ENCODE measurements around the gene REG1B. TPM values are rescaled to one million over a fixed set of nuclear protein-coding genes. Genes with fewer than 3 reads are reported as not detected.

Gene REG1B, protein sequence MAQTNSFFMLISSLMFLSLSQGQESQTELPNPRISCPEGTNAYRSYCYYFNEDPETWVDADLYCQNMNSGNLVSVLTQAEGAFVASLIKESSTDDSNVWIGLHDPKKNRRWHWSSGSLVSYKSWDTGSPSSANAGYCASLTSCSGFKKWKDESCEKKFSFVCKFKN
- total RNA-seq (not detected in 2 replicates), polyA plus RNA-seq (not detected in 2 replicates), polyA minus RNA-seq (ENCODE audit: low replicate concordance) (not detected in 2 replicates)
- not detected in 2 replicates for polyA plus RNA-seq (2012)

DNA sequence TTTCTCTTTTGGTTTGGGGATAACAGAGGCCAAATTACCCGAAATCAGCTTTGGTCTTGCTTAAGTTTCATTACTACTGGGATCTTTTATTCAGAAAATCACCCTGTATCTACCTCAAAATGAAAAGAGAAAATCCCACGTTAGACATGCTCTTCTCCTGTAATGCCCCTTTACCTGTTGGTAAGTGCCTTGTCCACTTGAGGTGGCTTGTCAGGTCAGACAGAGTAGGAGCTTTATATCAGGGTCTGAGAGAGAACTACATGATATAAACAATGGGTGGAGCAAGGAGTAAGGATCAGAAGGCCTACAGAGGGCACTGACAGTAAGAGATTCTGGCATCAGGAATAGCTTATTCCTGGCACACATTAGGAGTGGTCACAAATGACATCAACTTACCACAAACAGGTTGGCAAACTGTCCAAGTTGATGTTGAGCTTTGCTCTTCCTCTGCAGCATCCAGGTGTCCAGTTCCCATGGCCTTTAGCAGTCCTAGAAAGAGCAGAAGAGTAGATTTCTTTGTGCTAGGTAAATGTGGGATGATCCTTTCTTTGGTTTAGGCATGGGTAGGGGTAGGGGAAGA, at the start of gene REG1B:
Gene REG1B (minus strand): TSS at position 209 of the 580 bp plus-strand sequence. CDS start 381 bp downstream, outside the sequence.
- H3K4me2 ChIP-seq (ENCODE audit: extremely low read depth, insufficient read depth, low read length), result no peak within 1 kb of the TSS

DNA sequence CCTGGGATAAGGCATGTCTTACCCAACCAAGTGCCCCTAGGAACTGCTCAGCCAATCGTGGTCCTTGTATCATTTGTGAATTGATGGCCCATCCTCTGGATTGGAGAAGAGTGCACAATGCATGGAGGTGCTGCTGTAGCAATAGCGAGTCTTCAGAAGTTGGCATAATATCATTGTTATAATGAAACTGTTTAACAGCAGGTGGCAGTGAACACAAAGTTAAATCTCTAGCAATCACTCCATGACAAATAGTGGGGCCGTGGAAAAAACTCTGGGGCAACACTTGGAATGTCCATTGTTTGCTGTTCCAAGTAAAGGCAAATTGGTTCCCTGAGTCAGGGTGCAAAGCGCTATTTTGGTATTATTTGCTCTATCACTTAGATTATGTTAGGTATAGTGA, 43.9 kb upstream of the REG1B start:
- H3K9me3 ChIP-seq (ENCODE audit: control insufficient read depth, insufficient read depth, low read depth, low read length), result no peaks in the 10 kb centered on the region
- TF ChIP-seq EZH2 (IDR thresholded peaks at IDR 0.05; ENCODE audit: low read length, missing control alignments), result no peak
- TF ChIP-seq, protein P1, sequence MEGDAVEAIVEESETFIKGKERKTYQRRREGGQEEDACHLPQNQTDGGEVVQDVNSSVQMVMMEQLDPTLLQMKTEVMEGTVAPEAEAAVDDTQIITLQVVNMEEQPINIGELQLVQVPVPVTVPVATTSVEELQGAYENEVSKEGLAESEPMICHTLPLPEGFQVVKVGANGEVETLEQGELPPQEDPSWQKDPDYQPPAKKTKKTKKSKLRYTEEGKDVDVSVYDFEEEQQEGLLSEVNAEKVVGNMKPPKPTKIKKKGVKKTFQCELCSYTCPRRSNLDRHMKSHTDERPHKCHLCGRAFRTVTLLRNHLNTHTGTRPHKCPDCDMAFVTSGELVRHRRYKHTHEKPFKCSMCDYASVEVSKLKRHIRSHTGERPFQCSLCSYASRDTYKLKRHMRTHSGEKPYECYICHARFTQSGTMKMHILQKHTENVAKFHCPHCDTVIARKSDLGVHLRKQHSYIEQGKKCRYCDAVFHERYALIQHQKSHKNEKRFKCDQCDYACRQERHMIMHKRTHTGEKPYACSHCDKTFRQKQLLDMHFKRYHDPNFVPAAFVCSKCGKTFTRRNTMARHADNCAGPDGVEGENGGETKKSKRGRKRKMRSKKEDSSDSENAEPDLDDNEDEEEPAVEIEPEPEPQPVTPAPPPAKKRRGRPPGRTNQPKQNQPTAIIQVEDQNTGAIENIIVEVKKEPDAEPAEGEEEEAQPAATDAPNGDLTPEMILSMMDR (conservative IDR thresholded peaks at IDR 0.05 in 1 of 2, IDR thresholded peaks at IDR 0.05 in 1 of 2; ENCODE audit: low read depth in 1 of 2, low read length in 2 of 2), result no peak
- no peaks in the 10 kb centered on the region for H4K20me1 ChIP-seq (ENCODE audit: control insufficient read depth, extremely low read depth, insufficient read depth, low read length)
- no peak overlapping the region for H3K27ac ChIP-seq (ENCODE audit: insufficient read depth, low read length)
- no peaks in the 10 kb centered on the region for H3K27me3 ChIP-seq (ENCODE audit: control insufficient read depth, insufficient read depth, low read length)
- H3K79me2 ChIP-seq (ENCODE audit: control insufficient read depth, insufficient read depth, low read length), result no peaks in the 10 kb centered on the region
- no peak overlapping the region for H3K9ac ChIP-seq (ENCODE audit: insufficient read depth, low read length)
- no peak overlapping the region for H3K4me2 ChIP-seq (ENCODE audit: extremely low read depth, insufficient read depth, low read length)
- H3K4me1 ChIP-seq (ENCODE audit: control insufficient read depth, extremely low read depth, insufficient read depth, low read length), result no peaks in the 10 kb centered on the region
- no peak overlapping the region for H3K4me3 ChIP-seq (replicated peaks in 1 of 4; ENCODE audit: control extremely low read depth in 1 of 4, insufficient read depth in 1 of 4, low read depth in 3 of 4, low read length in 4 of 4)
- no peaks in the 10 kb centered on the region for H3K36me3 ChIP-seq (ENCODE audit: control insufficient read depth, insufficient read depth, low read length)
- no peak overlapping the region for H2AFZ ChIP-seq (ENCODE audit: low read length)
- no peak for DNase-seq (ENCODE audit: low read depth in 2 of 2)

More for the DNA sequence above, at the start of gene REG1B:
- Histone ChIP-seq H3K9ac (ENCODE audit: insufficient read depth, low read length) (no peak within 1 kb of the TSS), H2AFZ (ENCODE audit: low read length) (no peak within 1 kb of the TSS), H3K4me3 (replicated peaks in 1 of 4; ENCODE audit: control extremely low read depth in 1 of 4, insufficient read depth in 1 of 4, low read depth in 3 of 4, low read length in 4 of 4) (no peak within 1 kb of the TSS), H3K27me3 (ENCODE audit: control insufficient read depth, insufficient read depth, low read length) (no peaks in the 10 kb centered on the region), H4K20me1 (ENCODE audit: control insufficient read depth, extremely low read depth, insufficient read depth, low read length) (no peaks in the 10 kb centered on the region), H3K27ac (ENCODE audit: insufficient read depth, low read length) (no peak within 1 kb of the TSS), H3K9me3 (ENCODE audit: control insufficient read depth, insufficient read depth, low read depth, low read length) (no peaks in the 10 kb centered on the region), H3K4me1 (ENCODE audit: control insufficient read depth, extremely low read depth, insufficient read depth, low read length) (no peaks in the 10 kb centered on the region), H3K36me3 (ENCODE audit: control insufficient read depth, insufficient read depth, low read length) (no peaks in the 10 kb centered on the region), H3K79me2 (ENCODE audit: control insufficient read depth, insufficient read depth, low read length) (no peaks in the 10 kb centered on the region)
- TF ChIP-seq EZH2 (IDR thresholded peaks at IDR 0.05; ENCODE audit: low read length, missing control alignments), result no peak
- TF ChIP-seq, protein P1 (conservative IDR thresholded peaks at IDR 0.05 in 1 of 2, IDR thresholded peaks at IDR 0.05 in 1 of 2; ENCODE audit: low read depth in 1 of 2, low read length in 2 of 2), result no peak
- no peak for DNase-seq (ENCODE audit: low read depth in 2 of 2)

DNA sequence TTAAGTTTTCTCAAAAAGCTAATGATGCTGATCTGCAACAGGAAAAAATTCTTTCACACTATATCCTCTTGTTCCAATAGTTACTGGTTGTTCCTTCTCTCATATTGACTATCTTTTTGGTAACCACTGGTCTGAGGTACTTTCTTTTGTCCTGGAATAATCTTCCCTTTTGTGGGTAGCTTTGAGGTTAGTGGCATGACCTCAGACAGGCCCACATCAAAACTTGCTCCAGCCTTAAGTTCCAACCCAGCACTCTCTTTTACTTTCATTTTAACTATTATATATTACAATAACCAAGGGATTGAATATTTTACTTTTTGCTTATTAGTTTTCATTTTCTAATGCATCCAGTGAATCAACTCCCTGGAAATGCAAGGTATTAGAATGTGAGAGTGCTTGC, 42.0 kb upstream of the REG1B start:
- DNase-seq (ENCODE audit: low read depth in 2 of 2), result no peak
- H3K9ac ChIP-seq (ENCODE audit: insufficient read depth, low read length), result no peak overlapping the region
- TF ChIP-seq EZH2 (IDR thresholded peaks at IDR 0.05; ENCODE audit: low read length, missing control alignments), result no peak
- TF ChIP-seq, protein P1 (conservative IDR thresholded peaks at IDR 0.05 in 1 of 2, IDR thresholded peaks at IDR 0.05 in 1 of 2; ENCODE audit: low read depth in 1 of 2, low read length in 2 of 2), result no peak
- H3K79me2 ChIP-seq (ENCODE audit: control insufficient read depth, insufficient read depth, low read length), result no peaks in the 10 kb centered on the region
- H3K36me3 ChIP-seq (ENCODE audit: control insufficient read depth, insufficient read depth, low read length), result no peaks in the 10 kb centered on the region
- no peak overlapping the region for H2AFZ ChIP-seq (ENCODE audit: low read length)
- no peak overlapping the region for H3K27ac ChIP-seq (ENCODE audit: insufficient read depth, low read length)
- no peaks in the 10 kb centered on the region for H3K9me3 ChIP-seq (ENCODE audit: control insufficient read depth, insufficient read depth, low read depth, low read length)
- H3K27me3 ChIP-seq (ENCODE audit: control insufficient read depth, insufficient read depth, low read length), result no peaks in the 10 kb centered on the region
- no peak overlapping the region for H3K4me2 ChIP-seq (ENCODE audit: extremely low read depth, insufficient read depth, low read length)
- H3K4me1 ChIP-seq (ENCODE audit: control insufficient read depth, extremely low read depth, insufficient read depth, low read length), result no peaks in the 10 kb centered on the region
- no peaks in the 10 kb centered on the region for H4K20me1 ChIP-seq (ENCODE audit: control insufficient read depth, extremely low read depth, insufficient read depth, low read length)
- no peak overlapping the region for H3K4me3 ChIP-seq (replicated peaks in 1 of 4; ENCODE audit: control extremely low read depth in 1 of 4, insufficient read depth in 1 of 4, low read depth in 3 of 4, low read length in 4 of 4)
